Right lobe of liver (tissue), 4 donors: ENCODE results near the gene POLN.

Experiments
- POLR2A ChIP-seq: fragments of 450-650 bp; IDR thresholded peaks from one replicate; pipeline ENCODE4 v1.6.1; 2017; ENCODE audit warnings: antibody characterized with exemption, mild to moderate bottlenecking
- TF ChIP-seq, protein P1 (sequence below), 4 donors: fragments of 200-600 bp in 3 of 4; fragments of 450-650 bp in 1 of 4; IDR thresholded peaks; one replicate each; pipeline versions ENCODE4 v1.5.1 to v1.8.0; 2016 to 2022; ENCODE audit warnings: antibody characterized with exemption in 4 of 4, mild to moderate bottlenecking in 2 of 4
- donor health status: DM: no; HTN: no; CAD: no.
- donor health status: DM: no; HTN: no; CAD: no.
- donor health status: DM: no; HTN: yes; CAD: no.

DNA sequence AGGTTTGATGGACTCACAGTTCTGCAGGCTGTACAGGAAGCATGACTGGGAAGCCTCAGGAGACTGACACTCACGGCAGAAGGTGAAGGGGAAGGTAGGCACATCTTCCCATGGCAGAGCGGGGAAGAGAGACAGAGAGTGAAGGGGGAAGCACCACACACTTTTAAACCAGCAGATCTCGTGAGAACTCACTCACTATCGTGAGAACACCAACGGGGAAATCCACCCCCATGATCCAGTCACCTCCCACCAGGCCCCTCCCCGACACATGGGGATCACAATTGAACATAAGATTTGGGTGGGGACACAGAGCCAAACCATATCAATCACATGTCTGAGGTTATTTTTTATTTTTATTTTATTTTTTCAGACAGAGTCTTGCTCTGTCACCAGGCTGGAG is 187.7 kb downstream of the POLN start:
- TF ChIP-seq, protein P1, sequence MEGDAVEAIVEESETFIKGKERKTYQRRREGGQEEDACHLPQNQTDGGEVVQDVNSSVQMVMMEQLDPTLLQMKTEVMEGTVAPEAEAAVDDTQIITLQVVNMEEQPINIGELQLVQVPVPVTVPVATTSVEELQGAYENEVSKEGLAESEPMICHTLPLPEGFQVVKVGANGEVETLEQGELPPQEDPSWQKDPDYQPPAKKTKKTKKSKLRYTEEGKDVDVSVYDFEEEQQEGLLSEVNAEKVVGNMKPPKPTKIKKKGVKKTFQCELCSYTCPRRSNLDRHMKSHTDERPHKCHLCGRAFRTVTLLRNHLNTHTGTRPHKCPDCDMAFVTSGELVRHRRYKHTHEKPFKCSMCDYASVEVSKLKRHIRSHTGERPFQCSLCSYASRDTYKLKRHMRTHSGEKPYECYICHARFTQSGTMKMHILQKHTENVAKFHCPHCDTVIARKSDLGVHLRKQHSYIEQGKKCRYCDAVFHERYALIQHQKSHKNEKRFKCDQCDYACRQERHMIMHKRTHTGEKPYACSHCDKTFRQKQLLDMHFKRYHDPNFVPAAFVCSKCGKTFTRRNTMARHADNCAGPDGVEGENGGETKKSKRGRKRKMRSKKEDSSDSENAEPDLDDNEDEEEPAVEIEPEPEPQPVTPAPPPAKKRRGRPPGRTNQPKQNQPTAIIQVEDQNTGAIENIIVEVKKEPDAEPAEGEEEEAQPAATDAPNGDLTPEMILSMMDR (IDR thresholded peaks at IDR 0.05) = no peak
- TF ChIP-seq POLR2A = no peak
